Measurements from ENCODE around the gene SMURF1.

Gene SMURF1

DNA sequence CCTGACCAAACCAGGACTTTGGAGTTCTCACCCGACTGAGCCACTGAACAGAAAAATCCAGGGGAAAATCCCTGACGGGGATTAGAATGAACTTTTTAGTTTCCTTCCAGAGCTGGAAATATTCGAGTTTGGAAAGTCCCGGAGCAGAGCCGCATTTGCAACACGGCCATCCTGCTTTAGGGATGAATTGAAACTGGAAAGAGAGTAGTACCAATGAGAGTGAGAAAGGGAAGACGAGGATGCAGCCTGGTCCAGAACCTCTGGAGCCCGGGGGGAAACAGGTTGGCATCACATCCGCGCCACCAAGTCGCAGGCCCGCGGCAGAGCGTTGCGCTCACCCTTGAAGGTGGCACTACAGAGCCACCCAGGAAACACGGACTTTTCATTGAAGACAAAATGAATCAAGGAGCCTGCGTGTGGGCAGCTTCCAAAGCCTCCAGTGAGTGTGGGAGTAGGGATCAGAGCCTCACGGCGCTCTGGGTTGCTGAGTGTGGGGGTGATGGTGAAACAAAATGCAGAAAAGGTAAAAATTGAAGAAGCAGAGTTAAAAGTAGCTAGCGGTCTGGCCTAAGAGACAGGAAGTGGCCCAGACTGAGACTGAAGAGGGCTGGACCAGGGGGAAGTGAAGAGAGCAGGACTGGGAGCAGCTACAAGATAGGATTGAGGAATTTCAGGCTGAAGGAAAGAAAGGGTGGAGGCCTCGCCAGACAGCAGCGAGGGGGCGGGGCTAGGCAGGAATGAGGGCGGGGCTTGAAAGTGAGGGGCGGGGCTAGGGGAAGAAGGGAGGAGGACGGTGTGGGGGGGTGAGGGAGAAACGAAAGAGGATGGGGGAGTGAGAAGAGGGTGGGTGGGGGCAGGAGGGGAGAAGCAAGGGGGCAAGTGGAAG lies 1.8 kb downstream of the SMURF1 start:
- DNase-seq (ENCODE audit: low spot score), result peak; percentile 45

DNA sequence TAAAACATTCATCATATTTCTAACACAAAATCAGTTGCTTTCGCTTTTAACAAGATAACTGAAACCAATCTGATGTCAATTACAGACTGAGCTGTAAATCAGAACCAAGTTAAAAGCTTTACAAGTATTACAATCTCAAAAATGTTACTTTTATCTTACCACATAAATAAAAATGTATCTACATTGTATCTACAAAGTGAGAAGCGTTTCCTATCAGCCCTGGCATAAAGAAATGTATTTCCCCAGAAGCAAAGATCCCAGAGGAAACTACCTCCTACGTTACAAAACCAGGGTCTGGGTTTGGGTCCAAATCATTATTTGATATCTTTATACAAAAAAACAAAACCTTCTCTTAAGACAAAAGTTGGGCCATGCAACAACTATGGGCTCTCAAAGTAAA lies 2.6 kb downstream of the SMURF1 start:
- no peak for DNase-seq (ENCODE audit: low spot score)

DNA sequence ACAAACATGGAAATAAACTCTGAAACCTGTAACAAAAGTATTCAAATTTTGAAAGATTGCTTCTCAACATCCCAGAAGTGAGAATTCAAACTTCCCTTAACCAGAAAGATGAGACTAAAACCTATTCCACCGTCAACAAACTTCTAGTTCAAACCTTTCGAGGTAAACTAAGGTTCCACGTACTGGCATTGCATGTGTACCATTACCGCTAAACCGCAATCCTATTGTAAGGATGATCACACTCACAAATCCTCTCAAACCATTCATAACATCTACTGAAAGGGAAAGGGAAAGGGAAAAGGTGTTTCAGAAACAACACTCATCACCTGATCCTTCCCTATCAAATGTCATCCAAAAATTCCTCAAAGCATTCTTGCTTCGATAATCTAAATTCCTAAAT lies 3.1 kb downstream of the SMURF1 start:
- no peak for DNase-seq (ENCODE audit: low spot score)

- DNase-seq (ENCODE audit: low spot score), result no peak
These were observed 4.9 kb downstream of the SMURF1 start for GRCh38 chr7:99139036-99139435.

DNA sequence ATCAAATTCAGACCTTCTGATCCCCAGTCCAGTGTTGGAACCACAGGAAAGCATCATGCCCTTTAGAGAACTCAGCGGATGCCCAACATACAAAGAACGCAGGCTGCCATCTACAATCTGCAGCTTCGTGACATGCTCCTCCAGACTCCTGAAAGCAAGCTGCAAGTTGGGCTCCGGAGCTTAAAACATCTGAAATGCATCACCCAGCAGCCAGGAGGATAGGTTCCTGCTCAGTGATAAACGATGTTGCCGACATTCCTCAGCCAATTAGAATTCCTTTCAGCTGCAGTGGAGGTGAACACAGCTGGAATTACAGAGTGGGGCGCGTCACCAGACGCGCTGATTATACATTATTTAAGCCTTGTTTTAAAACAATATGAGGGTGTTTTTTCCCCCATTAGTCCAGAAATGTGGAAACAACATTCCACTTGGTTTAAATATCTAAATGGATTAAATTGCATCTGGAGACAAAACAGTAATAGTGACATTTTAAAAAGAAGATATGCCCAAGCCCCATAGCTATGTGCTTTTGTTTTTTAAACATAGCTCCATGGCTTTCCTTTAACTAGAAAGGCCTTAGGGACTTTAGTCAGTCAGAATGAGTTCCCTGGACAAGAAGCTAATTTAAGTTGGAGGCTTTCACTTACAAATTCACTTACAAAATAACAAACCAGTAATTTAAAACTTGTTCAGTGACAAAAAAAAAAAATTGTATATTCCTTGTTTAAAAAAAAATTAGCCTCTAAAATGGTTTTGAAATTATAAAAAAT lies 6.3 kb downstream of the SMURF1 start:
- DNase-seq (ENCODE audit: low spot score), result no peak

GRCh38 chr7:99135938-99136337 lies 8.0 kb downstream of the SMURF1 start:
- no peak for DNase-seq (ENCODE audit: low spot score)

- DNase-seq (ENCODE audit: low spot score), result no peak
These were observed 9.9 kb downstream of the SMURF1 start for GRCh38 chr7:99133766-99134564.

- no peak for DNase-seq (ENCODE audit: low spot score)
These were observed 11.2 kb downstream of the SMURF1 start for GRCh38 chr7:99132595-99133321.

DNA sequence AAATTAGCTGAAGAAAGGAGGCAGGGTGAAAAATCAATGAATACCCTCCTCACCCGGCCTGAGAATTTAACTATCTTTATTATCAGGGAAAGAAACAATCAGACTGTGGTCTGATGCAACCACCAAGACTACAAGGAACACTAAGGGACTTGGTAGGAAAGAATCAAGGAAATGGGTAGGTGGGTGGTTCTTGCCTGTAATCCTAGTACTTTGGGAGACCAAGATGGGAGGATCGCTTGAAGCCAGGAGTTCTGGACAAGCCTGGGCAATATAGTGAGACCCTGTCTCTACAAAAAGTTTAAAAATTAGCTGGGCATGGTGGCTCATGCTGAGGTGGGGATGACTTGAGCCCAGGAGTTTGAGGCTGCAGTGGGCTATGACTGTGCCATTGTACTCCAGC lies 12.6 kb downstream of the SMURF1 start:
- DNase-seq (ENCODE audit: low spot score), result no peak

- DNase-seq (ENCODE audit: low spot score), result no peak
These were observed 14.4 kb downstream of the SMURF1 start for GRCh38 chr7:99129536-99129935.

GRCh38 chr7:99129001-99129400 lies 14.9 kb downstream of the SMURF1 start:
- DNase-seq (ENCODE audit: low spot score), result no peak

GRCh38 chr7:99128076-99128950 lies 15.6 kb downstream of the SMURF1 start:
- DNase-seq (ENCODE audit: low spot score), result no peak

GRCh38 chr7:99127636-99128035 lies 16.3 kb downstream of the SMURF1 start:
- no peak for DNase-seq (ENCODE audit: low spot score)

DNA sequence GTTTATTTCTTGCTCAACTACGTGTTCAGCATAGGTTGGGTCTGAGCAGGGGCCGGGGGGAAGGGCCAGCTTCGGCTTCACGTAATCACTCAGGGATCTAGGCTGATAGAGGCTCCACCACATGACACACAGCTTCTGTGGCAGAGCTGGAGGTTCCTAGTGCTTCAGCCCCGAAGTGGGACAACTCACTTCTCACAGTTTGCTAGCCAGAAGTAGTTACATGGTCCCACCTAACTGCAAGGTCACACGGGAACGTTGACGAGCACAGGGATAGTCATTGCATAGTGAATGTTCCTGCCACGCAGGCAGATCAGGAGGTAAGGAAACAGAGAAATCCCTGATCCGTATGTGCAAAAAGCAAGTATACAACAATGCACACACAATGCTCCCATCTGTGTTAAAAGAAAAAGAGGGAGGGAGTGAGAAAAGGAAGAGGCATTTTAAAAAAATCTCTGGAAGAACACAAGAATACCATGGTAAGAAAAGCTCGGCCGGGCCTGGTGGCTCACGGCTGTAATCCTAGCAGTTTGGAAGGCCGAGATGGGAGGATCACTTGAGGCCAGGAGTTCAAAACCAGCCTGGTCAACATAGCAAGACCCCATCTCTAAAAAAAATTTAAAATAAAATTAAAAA lies 16.9 kb downstream of the SMURF1 start:
- no peak for DNase-seq (ENCODE audit: low spot score)

DNA sequence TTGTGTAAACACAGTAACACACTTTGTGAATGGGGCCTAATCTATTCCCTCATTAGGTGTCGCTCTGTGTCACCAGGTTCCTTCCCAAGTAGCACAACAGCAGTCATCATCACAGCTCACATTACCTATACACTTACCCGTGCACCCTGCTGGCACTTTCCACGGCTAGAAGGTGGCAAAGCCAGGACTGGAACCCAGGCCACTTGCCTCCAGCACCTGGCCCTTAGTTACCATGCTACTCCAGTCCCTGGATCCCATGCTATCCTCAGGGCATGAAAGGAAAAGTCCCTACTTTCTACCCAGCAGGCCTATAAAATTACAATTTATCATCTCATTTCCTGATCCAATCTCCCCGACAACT lies 18.4 kb downstream of the SMURF1 start:
- no peak for DNase-seq (ENCODE audit: low spot score)

DNA sequence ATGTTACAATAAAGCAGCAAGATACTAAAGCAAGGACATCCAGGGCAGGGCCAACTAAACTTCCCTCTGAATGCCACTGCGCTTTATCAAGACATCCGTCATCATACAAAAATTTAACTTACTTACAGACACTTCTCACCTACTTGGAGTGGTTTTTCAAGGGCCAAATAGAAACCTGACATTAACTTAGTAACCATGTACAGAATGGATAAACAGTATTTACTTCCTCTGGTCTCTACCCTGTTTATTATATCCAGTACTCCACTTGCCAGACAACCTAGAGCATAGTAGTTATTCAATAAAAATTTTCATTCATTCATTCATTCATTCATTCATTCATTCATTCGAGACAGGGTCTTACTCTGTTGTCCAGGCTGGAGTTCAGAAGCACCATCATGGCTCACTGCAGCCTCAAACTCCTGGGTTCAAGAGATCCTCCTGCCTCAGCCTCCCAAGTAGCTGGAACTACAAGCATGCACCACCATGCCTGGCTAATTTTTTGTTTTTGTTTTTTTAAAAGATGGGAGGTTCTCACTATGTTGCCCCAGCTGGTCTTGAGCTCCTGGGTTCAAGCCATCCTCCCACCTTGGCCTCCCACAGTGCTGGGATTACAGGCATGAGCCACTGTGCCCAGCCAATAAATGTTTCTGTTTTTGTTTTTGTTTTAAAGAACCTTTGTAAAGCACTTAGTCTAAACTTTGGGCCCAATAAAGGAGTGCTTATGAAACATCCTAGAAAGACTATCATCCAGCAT lies 19.0 kb downstream of the SMURF1 start:
- no peak for DNase-seq (ENCODE audit: low spot score)

- no peak for DNase-seq (ENCODE audit: low spot score)
These were observed 19.7 kb downstream of the SMURF1 start for GRCh38 chr7:99124236-99124635.

GRCh38 chr7:99123571-99124033 lies 20.3 kb downstream of the SMURF1 start:
- DNase-seq (ENCODE audit: low spot score), result no peak

DNA sequence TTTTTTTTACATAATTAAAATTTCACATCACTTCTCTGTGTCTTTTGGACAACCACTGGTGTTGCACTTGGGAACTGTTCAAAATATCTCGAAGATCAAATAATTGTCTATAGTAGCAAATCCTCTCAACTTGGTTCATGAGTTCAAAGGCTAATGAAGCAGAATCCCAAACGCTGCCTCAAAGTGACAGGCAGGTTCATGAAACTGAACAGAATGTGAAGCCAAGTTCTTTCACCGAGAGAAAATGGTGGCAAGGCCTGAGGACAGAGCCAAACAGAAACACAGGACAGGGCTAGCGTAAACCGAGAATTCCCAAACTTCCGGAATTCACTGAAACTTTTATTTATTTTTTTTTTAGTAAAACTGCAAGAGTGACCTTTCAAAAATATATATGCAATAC lies 21.1 kb downstream of the SMURF1 start:
- DNase-seq (ENCODE audit: low spot score), result no peak

Data from hematopoietic multipotent progenitor cell treated with erythropoietin and hydrocortisone succinate and interleukin-3 and kit ligand, for 15 days (in vitro differentiated cells).